Caco-2 (cell line): ENCODE data around the gene GLRB. TPM values are rescaled to one million over a fixed set of nuclear protein-coding genes. Genes with fewer than 3 reads are reported as not detected.
A peak's percentile ranks its signal among the peaks of the same experiment; 100 is the strongest.

Experiments used
- Bru-seq: library from RNA; stranded (reverse); fragments of 400-500 nt; gene quantifications from one replicate; lab custom pipeline; 2021; lab: Mats Ljungman, UMichigan
- BruChase-seq, 2 experiments: library from RNA; stranded (reverse); fragments of 400-500 nt; gene quantifications; one replicate each; lab custom pipeline; 2021; lab: Mats Ljungman, UMichigan
- BruUV-seq: library from RNA; stranded (reverse); fragments of 400-500 nt; replicated peaks from 2 replicates; lab custom pipeline; 2021; lab: Mats Ljungman, UMichigan
- CTCF ChIA-PET: fragments of 300-600 bp; sonication (Branson Sonifier 250); formaldehyde crosslinking; loops from one replicate; lab custom pipeline; 2022; ENCODE audit warnings: antibody characterized with exemption; lab: Charles Lee
- POLR2A ChIA-PET: fragments of 300-600 bp; sonication (Branson Sonifier 250); formaldehyde crosslinking; loops from one replicate; lab custom pipeline; 2022; ENCODE audit warnings: antibody characterized with exemption; lab: Charles Lee
- DNase-seq, 2 experiments: peaks; one replicate each; pipeline versions ENCODE4 v3.0.0 to v3.0.0-alpha.2; 2020 to 2022
- H3K27me3 ChIP-seq: replicated peaks from 2 replicates; pipeline ENCODE4 v1.6.0; 2011; ENCODE audit warnings: low read length; ENCODE audit not compliant: control insufficient read depth, insufficient read depth
- H3K36me3 ChIP-seq: 2 replicates; pipeline ENCODE4 v1.5.1; 2011; ENCODE audit warnings: low read length; ENCODE audit not compliant: control insufficient read depth, insufficient read depth
- H3K4me1 ChIP-seq: fragments of 250-450 bp; sonication (Bioruptor Pico); 2 replicates; pipeline ENCODE4 v1.5.1; 2020; ENCODE audit warnings: mild to moderate bottlenecking
- H3K4me3 ChIP-seq: 2 replicates; pipeline ENCODE4 v1.5.1; 2011; ENCODE audit warnings: low read depth, mild to moderate bottlenecking, control low read depth, low read length
- H3K9me3 ChIP-seq: fragments of 250-450 bp; sonication (Bioruptor Pico); 2 replicates; pipeline ENCODE4 v1.5.1; 2020; ENCODE audit warnings: mild to moderate bottlenecking, moderate library complexity
- H3K27ac Mint-ChIP-seq: one replicate; pipeline ENCODE4 v1.8.0; 2022; ENCODE audit warnings: mixed read lengths; ENCODE audit not compliant: unreplicated experiment
- H3K27me3 Mint-ChIP-seq: one replicate; pipeline ENCODE4 v1.8.0; 2022; ENCODE audit warnings: mixed read lengths; ENCODE audit not compliant: insufficient read depth, unreplicated experiment
- H3K36me3 Mint-ChIP-seq: one replicate; pipeline ENCODE4 v1.8.0; 2022; ENCODE audit warnings: mild to moderate bottlenecking, mixed read lengths; ENCODE audit not compliant: insufficient read depth, unreplicated experiment
- H3K4me1 Mint-ChIP-seq: one replicate; pipeline ENCODE4 v1.8.0; 2022; ENCODE audit warnings: low read depth, mixed read lengths; ENCODE audit not compliant: unreplicated experiment
- H3K4me3 Mint-ChIP-seq: one replicate; pipeline ENCODE4 v1.8.0; 2022; ENCODE audit warnings: mild to moderate bottlenecking, moderate library complexity, mixed read lengths; ENCODE audit not compliant: unreplicated experiment
- H3K9me3 Mint-ChIP-seq: one replicate; pipeline ENCODE4 v1.8.0; 2022; ENCODE audit warnings: mixed read lengths; ENCODE audit not compliant: unreplicated experiment
- intact Hi-C: fragments of 100-400 bp; cut with micrococcal nuclease; formaldehyde crosslinking; loops from one replicate; pipeline ENCODE4 v1.10.0; 2022; ENCODE audit not compliant: unreplicated experiment
- long read RNA-seq: library from polyadenylated mRNA; stranded (forward); transcript quantifications from one replicate; pipeline ENCODE4 v2.0.0, GENCODE V29; 2022
- total RNA-seq: library from RNA; stranded (reverse); gene quantifications from 2 replicates; pipeline ENCODE4 v1.2.3, GENCODE V29; 2022
- TF ChIP-seq, protein P1 (sequence below), 2 experiments: fragments of 200-600 bp in 1 of 2; IDR thresholded peaks; 1 replicate in 1 of 2; 2 replicates in 1 of 2; pipeline versions ENCODE4 v1.5.1 to v1.8.0; 2011 to 2022; ENCODE audit warnings: antibody characterized with exemption in 1 of 2, control low read depth in 1 of 2, inconsistent platforms in 1 of 2, low read depth in 1 of 2, low read length in 1 of 2, mild to moderate bottlenecking in 1 of 2, moderate library complexity in 1 of 2; ENCODE audit not compliant: insufficient read depth in 1 of 2, severe bottlenecking in 1 of 2, unreplicated experiment in 1 of 2

Gene GLRB
- total RNA-seq (not detected in 2 replicates), Bru-seq, nascent RNA (percentile 3 among the genes with signal in this experiment), BruChase-seq, experiment 1, labeled RNA remaining after a 2-hour chase (not detected), BruChase-seq, experiment 2, labeled RNA remaining after a 6-hour chase (not detected)
- long read RNA-seq: 0 reads

GRCh38 chr4:157075811-157076577 lies at the start of gene GLRB:
Gene GLRB, plus strand, starts transcription at chr4:157076150. Its CDS starts 1,875 bp downstream, at chr4:157078025.
- Mint-ChIP-seq H3K27ac (no peak within 1 kb of the TSS), H3K4me3 (no peak within 1 kb of the TSS), H3K9me3 (no peaks in the 10 kb centered on the region), H3K4me1 (no peaks in the 10 kb centered on the region), H3K27me3 (peaks cover 4% of the 10 kb centered on the region), H3K36me3 (no peaks in the 10 kb centered on the region)
- TF ChIP-seq, protein P1, sequence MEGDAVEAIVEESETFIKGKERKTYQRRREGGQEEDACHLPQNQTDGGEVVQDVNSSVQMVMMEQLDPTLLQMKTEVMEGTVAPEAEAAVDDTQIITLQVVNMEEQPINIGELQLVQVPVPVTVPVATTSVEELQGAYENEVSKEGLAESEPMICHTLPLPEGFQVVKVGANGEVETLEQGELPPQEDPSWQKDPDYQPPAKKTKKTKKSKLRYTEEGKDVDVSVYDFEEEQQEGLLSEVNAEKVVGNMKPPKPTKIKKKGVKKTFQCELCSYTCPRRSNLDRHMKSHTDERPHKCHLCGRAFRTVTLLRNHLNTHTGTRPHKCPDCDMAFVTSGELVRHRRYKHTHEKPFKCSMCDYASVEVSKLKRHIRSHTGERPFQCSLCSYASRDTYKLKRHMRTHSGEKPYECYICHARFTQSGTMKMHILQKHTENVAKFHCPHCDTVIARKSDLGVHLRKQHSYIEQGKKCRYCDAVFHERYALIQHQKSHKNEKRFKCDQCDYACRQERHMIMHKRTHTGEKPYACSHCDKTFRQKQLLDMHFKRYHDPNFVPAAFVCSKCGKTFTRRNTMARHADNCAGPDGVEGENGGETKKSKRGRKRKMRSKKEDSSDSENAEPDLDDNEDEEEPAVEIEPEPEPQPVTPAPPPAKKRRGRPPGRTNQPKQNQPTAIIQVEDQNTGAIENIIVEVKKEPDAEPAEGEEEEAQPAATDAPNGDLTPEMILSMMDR (IDR thresholded peaks at IDR 0.05; ENCODE audit: insufficient read depth in 1 of 2, low read depth in 1 of 2, low read length in 1 of 2, severe bottlenecking in 1 of 2, unreplicated experiment in 1 of 2): no peak
- Histone ChIP-seq H3K9me3 (no peaks in the 10 kb centered on the region), H3K4me3 (no peak within 1 kb of the TSS), H3K27me3 (no peaks in the 10 kb centered on the region), H3K36me3 (no peaks in the 10 kb centered on the region), H3K4me1 (no peaks in the 10 kb centered on the region)
- POLR2A ChIA-PET: no interaction called here
- no TSS peak for BruUV-seq
- CTCF ChIA-PET: no interaction called here
- no peak for DNase-seq
- intact Hi-C loops: no loop called here

GRCh38 chr4:157035471-157035870 lies 40.5 kb upstream of the GLRB start:
- DNase-seq: no peak
- POLR2A ChIA-PET: no interaction called here
- no peaks in the 10 kb centered on the region for H3K9me3 ChIP-seq
- no TSS peak for BruUV-seq
- TF ChIP-seq, protein P1 (IDR thresholded peaks at IDR 0.05; ENCODE audit: insufficient read depth in 1 of 2, low read depth in 1 of 2, low read length in 1 of 2, severe bottlenecking in 1 of 2, unreplicated experiment in 1 of 2): no peak
- no peaks in the 10 kb centered on the region for H3K27me3 ChIP-seq
- H3K4me3 ChIP-seq: no peak overlapping the region
- Mint-ChIP-seq H3K4me3 (no peak overlapping the region), H3K27me3 (no peaks in the 10 kb centered on the region), H3K36me3 (no peaks in the 10 kb centered on the region), H3K27ac (no peak overlapping the region), H3K9me3 (no peaks in the 10 kb centered on the region), H3K4me1 (no peaks in the 10 kb centered on the region)
- no peaks in the 10 kb centered on the region for H3K4me1 ChIP-seq
- CTCF ChIA-PET: no interaction called here
- H3K36me3 ChIP-seq: no peaks in the 10 kb centered on the region
- intact Hi-C loops: no loop called here

- no peak for DNase-seq
- CTCF ChIA-PET: no interaction called here
- intact Hi-C loops: loop anchor here (10.0 kb wide), 1 partner anchor 186 kb away; no protein-coding TSS in a partner anchor
Measured at GRCh38 chr4:157040405-157040804, 35.5 kb upstream of the GLRB start.

More at GRCh38 chr4:157040405-157040804, 35.5 kb upstream of the GLRB start:
- Mint-ChIP-seq H3K36me3 (no peaks in the 10 kb centered on the region), H3K27ac (no peak overlapping the region), H3K4me1 (no peaks in the 10 kb centered on the region), H3K4me3 (no peak overlapping the region), H3K9me3 (no peaks in the 10 kb centered on the region), H3K27me3 (no peaks in the 10 kb centered on the region)
- no TSS peak for BruUV-seq
- Histone ChIP-seq H3K4me1 (no peaks in the 10 kb centered on the region), H3K27me3 (no peaks in the 10 kb centered on the region), H3K9me3 (no peaks in the 10 kb centered on the region), H3K36me3 (no peaks in the 10 kb centered on the region), H3K4me3 (no peak overlapping the region)
- TF ChIP-seq, protein P1 (IDR thresholded peaks at IDR 0.05; ENCODE audit: insufficient read depth in 1 of 2, low read depth in 1 of 2, low read length in 1 of 2, severe bottlenecking in 1 of 2, unreplicated experiment in 1 of 2): no peak
- POLR2A ChIA-PET: no interaction called here
